Pancreas (tissue), 10 donors: ENCODE results near the gene CD180. TPM values are rescaled to one million over a fixed set of nuclear protein-coding genes. Genes with fewer than 3 reads are reported as not detected.
A peak's percentile ranks its signal among the peaks of the same experiment; 100 is the strongest.

Experiments used
- ATAC-seq, 4 donors: fragments of 200-7000 bp; cut with Tn5 transposase; one replicate each; pipeline versions ENCODE4 v1.8.0 to v1.9.1; 2020; ENCODE audit warnings: mild to moderate bottlenecking in 4 of 4, moderate library complexity in 4 of 4
- DNase-seq, 6 donors: peaks; one replicate each; pipeline ENCODE4 v3.0.0-alpha.2; 2020
- FAIRE-seq: peaks from 2 replicates; lab custom pipeline; 2012; peaks lifted over from hg19 to GRCh38; lab: Jason Lieb, UNC
- H3K27ac ChIP-seq, 4 donors: fragments of 200-600 bp; sonication (generic); 1 replicate in 3 of 4; 2 replicates in 1 of 4; pipeline versions ENCODE4 v1.5.0 to v1.8.0; 2020
- H3K27me3 ChIP-seq, 4 donors: fragments of 200-600 bp; one replicate each; pipeline ENCODE4 v1.8.0; 2021
- H3K36me3 ChIP-seq, 3 donors: fragments of 200-600 bp; sonication (generic) in 1 of 3; one replicate each; pipeline versions ENCODE4 v1.5.0 to v1.8.0; 2020 to 2021
- H3K4me1 ChIP-seq, 3 donors: fragments of 200-600 bp; one replicate each; pipeline ENCODE4 v1.8.0; 2021
- H3K4me3 ChIP-seq, 4 donors: fragments of 200-600 bp; sonication (generic) in 2 of 4; one replicate each; pipeline versions ENCODE4 v1.5.0 to v1.8.0; 2020 to 2021
- H3K9me3 ChIP-seq, 4 donors: fragments of 200-600 bp; one replicate each; pipeline ENCODE4 v1.8.0; 2021
- WGBS, 2 donors: extraction: QIAGEN DNeasy Blood & Tissue Kit; methylation state at CpG; one replicate each; pipeline ENCODE4 v1.1.7; 2013; 5-methylcytosine and 5-hydroxymethylcytosine counted together
- intact Hi-C, 3 donors: fragments of 100-400 bp; cut with DNase I; formaldehyde crosslinking; loops; one replicate each; pipeline versions ENCODE4 v1.11.1 to v1.14.2; 2022
- polyA plus RNA-seq, 2 donors: library from polyadenylated mRNA; stranded (reverse); fragments of 200-250 nt; gene quantifications; one replicate each; pipeline ENCODE4 v1.2.3, GENCODE V29; 2013
- total RNA-seq, 6 donors: library from RNA; stranded (reverse); fragmentation: NEBNext Ultra II Directional in 4 of 6; extraction: Animal tissue kit (Norgen Biotek cat#: 25700) in 4 of 6; gene quantifications; one replicate each; pipeline versions ENCODE4 v1.2.1 to v1.2.4, GENCODE V29; 2021 to 2023
- TF ChIP-seq, protein P1 (sequence below), 4 donors: fragments of 200-600 bp; sonication (generic) in 3 of 4; IDR thresholded peaks; one replicate each; pipeline versions ENCODE4 v1.5.0 to v1.8.0; 2021; ENCODE audit warnings: antibody characterized with exemption in 4 of 4
- donor health status: healthy with polysubstance abuse.
- donor health status: DM: no; HTN: no; CAD: no; lungs with moderate emphysema.
- donor health status: DM: no; HTN: no; CAD: no.
- donor health status: control.
- donor health status: control.
- donor health status: Bipolar disorder and iron deficiency.
- donor health status: DM: yes; HTN: yes; CAD: no.
- donor health status: DM: no; HTN: no; CAD: no.
- donor health status: DM: no; HTN: no; CAD: no.
- donor health status: DM: yes; HTN: yes; CAD: no.

The CD180 gene
- total and polyA plus RNA-seq, 8 donors = 0.04 to 2.9 (median 0.10) TPM

DNA sequence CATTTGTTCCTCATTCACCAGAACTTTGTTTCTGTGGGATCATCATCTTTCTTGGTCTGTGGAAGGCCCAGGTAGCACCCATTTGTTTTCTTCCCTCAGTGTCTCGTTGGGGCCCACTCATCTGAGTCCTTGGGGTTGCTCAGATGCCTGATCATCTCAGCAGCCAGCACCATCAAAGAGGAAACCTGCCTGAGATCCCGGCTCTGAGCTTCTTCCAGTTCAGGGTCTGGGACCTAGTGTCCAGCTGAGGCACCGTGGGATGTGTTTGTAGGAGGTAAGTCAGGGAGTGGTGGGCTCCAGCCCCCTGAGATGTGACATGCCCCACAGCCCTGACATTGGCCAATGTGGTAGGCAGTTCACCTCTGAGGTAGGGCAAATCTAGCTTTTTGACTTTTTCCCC is 9.4 kb upstream of the CD180 start:
- Histone ChIP-seq H3K27ac (peak overlapping the region in 1 of 4 donors; percentile 24), H3K27me3 (no peaks in the 10 kb centered on the region), H3K4me3 (no peak overlapping the region), H3K4me1 (peaks cover 0 to 12% (median 0%) of the 10 kb centered on the region in 3 donors), H3K9me3 (no peaks in the 10 kb centered on the region), H3K36me3 (no peaks in the 10 kb centered on the region)
- 83% methylated on average over 3 of the region's 3 CpGs for WGBS, 2 donors
- intact Hi-C loops = loop anchor here in 2 of 3 donors (5.0 to 10.0 kb wide), 3 partner anchors 39 to 391 kb away; no protein-coding TSS in a partner anchor
- DNase-seq (no peak), ATAC-seq (no peak), FAIRE-seq (no peak)
- TF ChIP-seq, protein P1, sequence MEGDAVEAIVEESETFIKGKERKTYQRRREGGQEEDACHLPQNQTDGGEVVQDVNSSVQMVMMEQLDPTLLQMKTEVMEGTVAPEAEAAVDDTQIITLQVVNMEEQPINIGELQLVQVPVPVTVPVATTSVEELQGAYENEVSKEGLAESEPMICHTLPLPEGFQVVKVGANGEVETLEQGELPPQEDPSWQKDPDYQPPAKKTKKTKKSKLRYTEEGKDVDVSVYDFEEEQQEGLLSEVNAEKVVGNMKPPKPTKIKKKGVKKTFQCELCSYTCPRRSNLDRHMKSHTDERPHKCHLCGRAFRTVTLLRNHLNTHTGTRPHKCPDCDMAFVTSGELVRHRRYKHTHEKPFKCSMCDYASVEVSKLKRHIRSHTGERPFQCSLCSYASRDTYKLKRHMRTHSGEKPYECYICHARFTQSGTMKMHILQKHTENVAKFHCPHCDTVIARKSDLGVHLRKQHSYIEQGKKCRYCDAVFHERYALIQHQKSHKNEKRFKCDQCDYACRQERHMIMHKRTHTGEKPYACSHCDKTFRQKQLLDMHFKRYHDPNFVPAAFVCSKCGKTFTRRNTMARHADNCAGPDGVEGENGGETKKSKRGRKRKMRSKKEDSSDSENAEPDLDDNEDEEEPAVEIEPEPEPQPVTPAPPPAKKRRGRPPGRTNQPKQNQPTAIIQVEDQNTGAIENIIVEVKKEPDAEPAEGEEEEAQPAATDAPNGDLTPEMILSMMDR (IDR thresholded peaks at IDR 0.05) = no peak

GRCh38 chr5:67204821-67205220 is 8.2 kb upstream of the CD180 start:
- DNase-seq = no peak
- no peak for ATAC-seq
- H3K9me3 ChIP-seq = no peaks in the 10 kb centered on the region
- peaks cover 0 to 12% (median 0%) of the 10 kb centered on the region in 3 donors for H3K4me1 ChIP-seq
- TF ChIP-seq, protein P1 (IDR thresholded peaks at IDR 0.05) = no peak
- intact Hi-C loops = loop anchor here in 2 of 3 donors (5.0 to 10.0 kb wide), 3 partner anchors 38 to 390 kb away; no protein-coding TSS in a partner anchor
- no peaks in the 10 kb centered on the region for H3K27me3 ChIP-seq
- no peak overlapping the region for H3K27ac ChIP-seq
- 72 to 73% methylated on average over 5 of the region's 5 CpGs for WGBS, 2 donors
- no peak for FAIRE-seq
- no peaks in the 10 kb centered on the region for H3K36me3 ChIP-seq
- no peak overlapping the region for H3K4me3 ChIP-seq

DNA sequence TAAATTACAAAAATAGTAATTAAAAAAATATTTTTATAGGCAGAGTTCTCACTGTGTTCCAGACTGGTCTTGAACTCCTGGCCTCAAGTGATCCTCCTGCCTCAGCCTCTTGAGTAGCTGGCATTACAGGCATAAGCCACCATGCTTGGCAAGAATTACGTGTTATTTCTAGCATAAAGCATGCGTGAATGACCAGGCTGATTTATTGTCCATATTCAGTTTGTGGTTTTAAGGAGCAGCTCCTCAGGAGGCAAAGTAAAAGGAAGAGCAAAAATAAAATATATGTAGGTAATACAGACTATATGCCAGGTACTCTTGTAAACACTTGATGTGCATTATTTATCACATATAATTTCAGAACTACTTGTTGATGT is 7.1 kb upstream of the CD180 start:
- H3K4me3 ChIP-seq = no peak overlapping the region
- FAIRE-seq (no peak), ATAC-seq (no peak), DNase-seq (no peak)
- H3K4me1 ChIP-seq = peaks cover 0 to 11% (median 0%) of the 10 kb centered on the region in 3 donors
- no peaks in the 10 kb centered on the region for H3K36me3 ChIP-seq
- no peaks in the 10 kb centered on the region for H3K9me3 ChIP-seq
- no peaks in the 10 kb centered on the region for H3K27me3 ChIP-seq
- WGBS, 2 donors = 63 to 66% methylated on average over 2 of the region's 2 CpGs
- intact Hi-C loops = loop anchor here in 2 of 3 donors (10.0 kb wide), 2 partner anchors 49 to 389 kb away; no protein-coding TSS in a partner anchor
- H3K27ac ChIP-seq = no peak overlapping the region
- TF ChIP-seq, protein P1 (IDR thresholded peaks at IDR 0.05) = no peak

DNA sequence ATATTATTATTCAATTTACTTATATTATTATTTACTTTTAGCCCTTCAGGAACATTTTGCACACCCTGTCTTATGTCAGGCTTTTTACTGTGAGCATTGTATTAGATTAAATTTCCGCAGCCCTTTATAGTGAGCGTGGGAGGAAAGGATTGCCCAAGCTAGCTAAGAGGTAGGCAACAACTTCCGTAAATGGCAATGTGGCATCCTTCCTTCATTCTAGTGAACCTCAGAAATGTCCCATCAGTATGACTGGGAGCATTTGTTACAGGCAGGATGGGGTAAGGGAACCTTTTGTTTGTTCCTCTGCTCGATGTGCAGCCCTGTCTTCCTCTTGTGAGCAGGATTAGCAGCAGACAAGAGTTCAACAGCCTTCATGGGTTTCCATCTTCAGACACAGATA is 6.2 kb upstream of the CD180 start:
- TF ChIP-seq, protein P1 (IDR thresholded peaks at IDR 0.05) = no peak

DNA sequence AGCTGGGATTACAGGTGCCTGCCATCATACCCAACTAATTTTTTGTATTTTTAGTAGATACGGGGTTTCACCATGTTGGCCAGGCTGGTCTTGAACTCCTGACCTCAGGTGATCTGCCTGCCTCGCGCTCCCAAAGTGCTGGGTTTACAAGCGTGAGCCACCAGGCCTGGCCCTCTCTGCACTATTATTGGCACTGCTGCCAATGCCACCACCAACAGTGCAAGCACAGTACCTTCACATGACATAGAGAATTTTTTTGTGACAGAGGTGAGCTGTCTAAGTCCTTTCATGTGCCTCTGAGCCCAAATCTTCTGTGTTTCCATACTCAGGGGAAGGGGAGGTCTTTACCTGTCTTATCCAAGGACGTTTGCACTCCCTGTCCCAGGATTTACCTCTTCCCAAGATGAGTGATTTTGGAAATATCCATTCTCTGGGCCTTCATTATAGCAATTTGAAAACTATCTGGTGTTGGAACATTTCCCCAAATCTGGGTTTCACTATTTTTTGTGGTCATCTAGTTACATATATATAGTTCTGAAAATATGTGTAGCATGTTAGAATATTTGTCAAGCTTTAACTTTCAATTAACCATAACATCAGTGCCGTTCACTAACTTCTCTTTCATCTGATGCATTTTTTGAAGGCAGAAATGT is 5.4 kb upstream of the CD180 start:
- Histone ChIP-seq H3K27ac (no peak overlapping the region), H3K4me3 (no peak overlapping the region), H3K4me1 (peaks cover 0 to 3% (median 0%) of the 10 kb centered on the region in 3 donors), H3K27me3 (no peaks in the 10 kb centered on the region), H3K36me3 (no peaks in the 10 kb centered on the region), H3K9me3 (no peaks in the 10 kb centered on the region)
- ATAC-seq (no peak), DNase-seq (no peak), FAIRE-seq (no peak)
- intact Hi-C loops = loop anchor here in 2 of 3 donors (10.0 kb wide), 2 partner anchors 47 to 387 kb away; no protein-coding TSS in a partner anchor
- WGBS, 2 donors = 70 to 77% methylated on average over 6 of the region's 6 CpGs
- TF ChIP-seq, protein P1 (IDR thresholded peaks at IDR 0.05) = no peak

More for the DNA sequence above, 6.2 kb upstream of the CD180 start:
- 81 to 85% methylated on average over 4 of the region's 4 CpGs for WGBS, 2 donors
- DNase-seq (no peak), ATAC-seq (peak in 1 of 4 donors; percentile 40), FAIRE-seq (no peak)
- Histone ChIP-seq H3K27ac (no peak overlapping the region), H3K9me3 (no peaks in the 10 kb centered on the region), H3K4me3 (no peak overlapping the region), H3K27me3 (no peaks in the 10 kb centered on the region), H3K36me3 (no peaks in the 10 kb centered on the region), H3K4me1 (peaks cover 0 to 10% (median 0%) of the 10 kb centered on the region in 3 donors)
- intact Hi-C loops = loop anchor here in 2 of 3 donors (10.0 kb wide), 2 partner anchors 48 to 388 kb away; no protein-coding TSS in a partner anchor
